HG02610 (cell line): ENCODE measurements around the gene GRWD1.

ENCODE experiments used
- ATAC-seq: cut with Tn5 transposase; IDR thresholded peaks from one replicate; pipeline ENCODE4 v1.9.1; 2021; ENCODE audit warnings: mild to moderate bottlenecking, moderate library complexity; ENCODE audit not compliant: unreplicated experiment

GRWD1 gene

DNA sequence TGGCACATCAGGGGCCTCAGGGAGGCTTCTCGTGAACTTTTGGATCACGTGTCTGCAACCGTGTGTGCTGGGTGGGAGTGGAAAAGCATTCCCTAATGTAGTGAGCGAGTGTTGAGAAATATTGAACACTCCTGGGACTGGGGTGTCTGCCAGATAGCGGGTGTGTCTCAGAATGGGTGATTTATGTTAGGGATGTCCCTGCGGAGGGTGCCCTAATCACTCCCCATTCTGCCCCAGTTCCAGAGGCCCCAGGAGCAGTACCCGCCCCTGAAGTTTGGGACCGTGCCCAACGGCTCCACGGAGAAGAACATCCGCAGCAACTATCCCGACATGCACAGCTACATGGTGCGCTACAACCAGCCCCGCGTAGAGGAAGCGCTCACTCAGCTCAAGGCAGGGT is 24.2 kb upstream of the GRWD1 start:
- ATAC-seq, result no peak

DNA sequence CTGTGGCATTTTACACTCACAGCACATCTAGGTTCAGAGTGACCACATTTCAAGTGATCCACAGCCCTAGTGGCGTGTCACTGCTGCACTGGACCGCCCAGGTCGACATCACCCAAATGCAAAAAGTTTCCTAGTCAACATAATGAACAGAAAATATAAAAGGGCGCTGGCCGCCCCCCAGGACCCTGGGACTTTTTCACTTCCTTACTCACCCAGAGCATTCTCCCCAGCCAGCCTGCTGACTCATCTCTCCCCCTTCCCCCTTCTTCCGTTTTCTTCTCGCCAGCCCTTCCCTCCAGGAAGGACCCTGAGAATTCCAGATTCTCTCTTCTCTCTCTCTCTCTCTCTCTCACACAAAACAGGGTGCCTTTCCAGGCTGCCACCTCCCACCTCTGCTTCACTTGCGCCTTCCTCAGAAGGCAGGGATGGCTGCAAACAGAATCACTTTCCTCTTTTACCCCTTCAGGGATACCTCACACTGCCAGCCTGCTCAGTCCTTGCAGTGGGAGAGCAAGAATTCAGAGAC is 21.0 kb upstream of the GRWD1 start:
- no peak for ATAC-seq

DNA sequence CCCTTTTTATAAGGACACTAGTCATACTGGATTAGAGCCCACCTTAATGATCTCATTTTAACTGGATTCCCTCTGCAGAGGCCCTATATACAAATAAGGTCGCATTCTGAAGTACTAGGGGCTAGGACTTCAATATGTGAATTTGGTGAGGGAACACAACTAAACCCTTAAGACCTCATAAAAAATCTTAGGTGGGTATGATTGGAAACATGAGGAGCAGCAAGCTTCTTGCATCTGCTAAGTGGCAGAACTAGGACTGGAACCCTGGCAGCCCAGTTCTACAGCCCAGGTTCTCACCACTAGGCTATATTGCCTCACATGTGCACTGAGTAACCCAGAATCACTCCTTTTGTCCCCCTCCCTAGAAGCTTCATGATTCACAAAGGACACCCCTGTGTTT is 17.1 kb upstream of the GRWD1 start:
- ATAC-seq, result no peak

DNA sequence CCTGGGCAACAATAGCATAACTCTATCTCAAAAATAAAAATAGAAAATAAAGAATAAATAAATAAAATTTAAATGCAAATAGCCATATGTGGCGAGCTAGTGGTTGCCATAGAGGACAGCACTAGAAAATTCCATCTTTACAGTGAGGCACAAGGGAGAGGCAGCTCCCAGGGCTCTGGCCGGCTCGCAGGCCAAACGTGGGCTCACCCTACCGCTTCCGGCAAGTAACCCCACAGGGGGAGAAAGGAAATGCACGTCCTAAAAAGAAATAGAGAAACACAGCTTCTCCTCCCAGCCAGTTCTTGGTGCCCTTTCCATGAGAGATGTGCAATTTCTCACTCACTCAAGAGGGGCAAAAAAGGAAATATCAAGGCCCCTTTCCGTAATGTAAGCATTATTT is 12.4 kb upstream of the GRWD1 start:
- no peak for ATAC-seq

DNA sequence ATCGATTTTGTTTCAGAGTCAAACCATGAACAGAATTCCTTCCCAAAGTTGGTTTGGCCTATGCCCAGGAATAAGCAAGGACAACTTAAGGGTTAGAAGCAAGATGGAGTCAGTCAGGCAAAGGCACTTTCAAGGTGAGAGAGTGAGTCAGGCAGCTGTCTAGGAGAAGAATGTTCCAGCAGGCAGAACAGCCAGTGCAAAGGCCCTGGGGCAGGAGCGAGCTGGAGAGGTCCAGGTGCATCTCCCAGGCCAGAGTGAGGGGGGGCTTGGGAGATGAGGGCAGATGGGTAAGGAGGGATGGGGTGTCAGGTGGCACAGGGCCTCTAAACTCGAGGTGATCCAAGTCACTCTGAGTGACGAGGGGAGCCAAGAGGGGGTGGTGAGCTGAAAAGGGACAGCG is 9.2 kb upstream of the GRWD1 start:
- ATAC-seq, result no peak

DNA sequence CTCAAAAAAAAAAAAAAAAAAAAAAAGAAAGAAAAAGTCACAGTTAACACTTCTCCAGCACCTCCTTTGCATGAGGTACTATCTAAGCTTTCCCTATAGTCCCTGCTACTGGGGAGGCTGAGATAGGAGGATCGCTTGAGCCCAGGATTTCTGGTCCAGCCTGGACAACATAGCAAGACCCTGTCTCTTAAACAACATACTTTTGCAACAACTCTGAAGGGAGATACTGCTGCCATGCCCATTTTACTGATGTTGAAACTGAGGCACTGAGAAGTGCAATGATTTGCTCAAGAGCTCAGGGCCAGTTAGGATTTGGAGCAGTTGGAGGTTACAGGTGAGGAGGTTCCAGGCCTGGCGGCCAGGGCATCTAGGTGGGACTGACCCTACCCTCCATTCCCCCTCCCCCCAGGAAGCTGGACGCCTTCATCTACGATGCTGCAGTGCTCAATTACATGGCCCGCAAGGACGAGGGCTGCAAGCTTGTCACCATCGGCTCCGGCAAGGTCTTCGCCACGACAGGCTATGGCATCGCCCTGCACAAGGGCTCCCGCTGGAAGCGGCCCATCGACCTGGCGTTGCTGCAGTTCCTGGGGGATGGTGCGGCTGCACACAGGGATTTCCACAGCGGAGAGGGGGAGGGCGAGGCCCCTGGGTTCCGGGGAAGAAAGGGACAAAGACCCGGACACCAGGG is 4.3 kb upstream of the GRWD1 start:
- no peak for ATAC-seq

DNA sequence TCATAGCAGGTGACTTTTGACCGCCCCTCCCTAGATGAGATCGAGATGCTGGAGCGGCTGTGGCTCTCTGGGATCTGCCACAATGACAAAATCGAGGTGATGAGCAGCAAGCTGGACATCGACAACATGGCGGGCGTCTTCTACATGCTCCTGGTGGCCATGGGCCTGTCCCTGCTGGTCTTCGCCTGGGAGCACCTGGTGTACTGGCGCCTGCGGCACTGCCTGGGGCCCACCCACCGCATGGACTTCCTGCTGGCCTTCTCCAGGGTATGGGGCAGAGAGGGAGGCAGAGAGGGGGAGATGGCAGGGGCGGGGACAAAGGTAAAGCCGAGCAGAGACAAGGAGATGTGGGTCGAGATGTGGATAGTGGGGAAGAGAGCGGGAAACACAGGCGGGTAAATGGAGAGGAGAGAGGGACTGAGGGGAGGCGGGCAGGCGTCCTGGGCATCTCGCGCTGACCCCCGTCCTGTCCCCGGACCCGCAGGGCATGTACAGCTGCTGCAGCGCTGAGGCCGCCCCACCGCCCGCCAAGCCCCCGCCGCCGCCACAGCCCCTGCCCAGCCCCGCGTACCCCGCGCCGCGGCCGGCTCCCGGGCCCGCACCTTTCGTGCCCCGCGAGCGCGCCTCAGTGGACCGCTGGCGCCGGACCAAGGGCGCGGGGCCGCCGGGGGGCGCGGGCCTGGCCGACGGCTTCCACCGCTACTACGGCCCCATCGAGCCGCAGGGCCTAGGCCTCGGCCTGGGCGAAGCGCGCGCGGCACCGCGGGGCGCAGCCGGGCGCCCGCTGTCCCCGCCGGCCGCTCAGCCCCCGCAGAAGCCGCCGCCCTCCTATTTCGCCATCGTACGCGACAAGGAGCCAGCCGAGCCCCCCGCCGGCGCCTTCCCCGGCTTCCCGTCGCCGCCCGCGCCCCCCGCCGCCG is 3.4 kb upstream of the GRWD1 start:
- ATAC-seq, result no peak

DNA sequence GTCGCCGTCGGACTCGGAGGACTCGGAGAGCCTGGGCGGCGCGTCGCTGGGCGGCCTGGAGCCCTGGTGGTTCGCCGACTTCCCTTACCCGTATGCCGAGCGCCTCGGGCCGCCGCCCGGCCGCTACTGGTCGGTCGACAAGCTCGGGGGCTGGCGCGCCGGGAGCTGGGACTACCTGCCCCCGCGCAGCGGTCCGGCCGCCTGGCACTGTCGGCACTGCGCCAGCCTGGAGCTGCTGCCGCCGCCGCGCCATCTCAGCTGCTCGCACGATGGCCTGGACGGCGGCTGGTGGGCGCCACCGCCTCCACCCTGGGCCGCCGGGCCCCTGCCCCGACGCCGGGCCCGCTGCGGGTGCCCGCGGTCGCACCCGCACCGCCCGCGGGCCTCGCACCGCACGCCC is 2.5 kb upstream of the GRWD1 start:
- no peak for ATAC-seq

DNA sequence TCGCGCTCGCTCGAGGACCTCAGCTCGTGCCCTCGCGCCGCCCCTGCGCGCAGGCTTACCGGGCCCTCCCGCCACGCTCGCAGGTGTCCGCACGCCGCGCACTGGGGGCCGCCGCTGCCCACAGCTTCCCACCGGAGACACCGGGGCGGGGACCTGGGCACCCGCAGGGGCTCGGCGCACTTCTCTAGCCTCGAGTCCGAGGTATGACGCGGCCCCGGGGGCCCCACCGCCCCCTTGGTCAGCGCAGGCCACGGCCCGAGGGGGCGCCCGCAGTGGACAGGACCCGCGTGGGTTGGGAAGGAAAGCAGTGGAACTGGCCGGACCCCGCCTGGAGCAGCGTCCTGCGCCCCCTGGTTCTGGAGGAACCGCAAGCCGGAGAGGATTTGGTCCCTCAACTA is 2.1 kb upstream of the GRWD1 start:
- ATAC-seq, result no peak

DNA sequence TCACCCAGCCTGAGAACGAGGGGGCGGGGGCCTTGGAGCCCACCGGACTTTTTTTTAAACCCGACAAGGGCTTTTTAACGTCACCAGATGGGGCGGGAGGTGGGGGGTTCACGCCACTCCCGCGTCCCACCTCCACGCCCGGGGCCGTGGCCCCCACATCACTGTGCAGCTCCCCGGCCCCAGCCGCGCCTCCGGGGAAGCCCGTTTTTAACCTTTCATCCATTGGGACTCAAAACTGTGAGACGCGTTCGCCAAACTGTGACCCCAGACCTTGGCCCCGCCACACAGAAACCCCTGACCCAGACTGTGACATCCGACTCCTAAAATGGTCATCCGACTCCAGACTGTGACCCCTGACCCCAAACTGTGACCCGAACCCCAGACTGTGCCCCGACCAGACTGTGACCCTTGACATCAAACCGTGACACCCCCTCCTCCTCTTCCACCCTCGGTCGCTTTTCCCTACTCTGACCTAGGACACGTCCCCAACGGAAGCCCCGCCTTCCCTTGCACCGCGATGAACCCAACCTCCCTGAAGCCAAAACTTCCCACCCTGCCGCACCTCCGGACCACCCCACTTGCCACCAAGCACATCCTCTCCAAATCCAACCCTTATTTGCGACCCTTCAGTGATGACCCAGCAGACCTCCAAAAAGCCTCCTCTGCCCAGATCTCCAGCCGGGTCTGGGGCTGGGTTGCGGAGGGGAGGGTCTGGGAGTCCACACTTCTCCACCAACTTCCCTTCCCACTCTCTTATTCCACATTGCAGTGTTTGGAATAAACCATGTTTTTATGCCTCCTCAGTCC is 1.5 kb upstream of the GRWD1 start:
- ATAC-seq, result no peak

DNA sequence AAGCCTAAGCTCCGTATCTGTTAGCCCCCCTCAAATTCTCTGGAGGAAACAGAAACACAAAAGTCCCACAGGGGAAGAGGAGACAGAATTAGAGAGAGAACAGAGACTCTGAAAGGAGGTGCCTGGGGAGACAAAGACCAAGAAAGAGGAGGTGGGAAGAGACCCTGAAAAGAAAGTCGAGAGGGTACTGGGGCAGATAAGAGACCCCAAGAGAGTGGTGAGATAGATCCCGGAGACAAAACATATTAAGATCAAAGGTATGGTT is 915 bp upstream of the GRWD1 start:
- no peak for ATAC-seq

DNA sequence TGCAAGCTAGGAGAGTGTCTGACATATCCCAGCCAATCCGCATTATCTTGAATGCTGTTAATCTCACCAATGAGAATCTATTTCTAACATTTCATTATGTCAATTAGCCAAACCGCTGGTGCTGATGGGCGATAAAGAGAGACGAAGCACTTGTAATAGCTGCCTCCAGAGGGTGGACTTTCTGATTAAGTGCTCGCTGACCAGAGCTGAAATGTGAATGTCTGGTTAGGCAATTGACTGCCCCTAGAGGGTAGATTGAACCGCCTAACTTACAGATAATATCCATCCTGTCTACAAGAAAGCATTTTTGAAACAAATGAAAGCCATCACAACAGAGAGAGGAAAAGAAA is 552 bp upstream of the GRWD1 start:
- no peak for ATAC-seq

DNA sequence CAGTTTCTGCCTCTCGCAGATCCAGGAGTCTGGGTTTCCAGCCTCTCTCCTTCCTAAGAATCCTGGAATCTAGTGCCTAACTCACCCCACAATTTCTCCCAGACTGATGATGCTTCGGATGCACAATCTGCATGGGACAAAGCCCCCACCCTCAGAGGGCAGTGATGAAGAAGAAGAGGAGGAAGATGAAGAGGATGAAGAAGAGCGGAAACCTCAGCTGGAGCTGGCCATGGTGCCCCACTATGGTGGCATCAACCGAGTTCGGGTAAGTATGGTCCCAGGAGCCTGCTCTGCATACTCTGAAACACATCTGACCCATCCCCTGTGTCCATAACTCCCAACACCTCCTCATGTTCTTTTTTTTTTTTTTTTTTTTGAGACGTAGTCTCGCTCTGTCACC is 796 bp downstream of the GRWD1 start:
- ATAC-seq, result no peak

DNA sequence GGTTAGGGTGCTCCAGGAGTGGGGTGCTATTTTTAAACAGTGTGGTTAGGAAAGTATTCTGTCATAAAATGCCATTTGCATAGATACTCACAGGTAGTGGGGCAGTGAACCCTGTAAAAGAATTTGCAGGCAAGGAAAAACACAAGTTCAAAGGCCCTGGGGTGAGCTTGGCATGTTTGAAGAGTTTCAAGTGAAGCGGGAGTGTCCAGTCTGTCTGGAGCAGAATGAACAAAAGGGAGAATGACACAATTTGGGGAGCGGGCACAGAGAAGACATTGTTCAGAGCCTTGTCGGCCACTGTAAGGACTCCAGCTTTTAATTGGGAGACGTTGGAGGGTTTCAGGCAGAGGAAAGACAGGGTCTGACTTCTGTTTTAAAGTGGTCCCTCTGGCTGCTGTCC is 2.8 kb downstream of the GRWD1 start:
- no peak for ATAC-seq

DNA sequence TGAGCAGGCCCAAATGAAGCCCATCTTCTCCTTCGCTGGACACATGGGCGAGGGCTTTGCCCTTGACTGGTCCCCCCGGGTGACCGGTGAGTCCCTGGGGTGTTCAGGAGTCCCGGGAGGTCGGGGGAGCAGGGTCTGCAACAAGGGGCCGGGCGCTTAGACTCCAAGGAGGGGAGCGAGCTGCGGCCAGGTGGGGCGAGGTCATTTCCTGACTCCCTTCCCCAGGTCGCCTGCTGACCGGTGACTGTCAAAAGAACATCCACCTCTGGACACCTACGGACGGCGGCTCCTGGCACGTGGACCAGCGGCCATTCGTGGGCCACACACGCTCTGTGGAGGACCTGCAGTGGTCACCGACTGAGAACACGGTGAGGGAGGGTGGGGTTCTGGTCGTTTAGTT is 4.7 kb downstream of the GRWD1 start:
- ATAC-seq, result no peak

DNA sequence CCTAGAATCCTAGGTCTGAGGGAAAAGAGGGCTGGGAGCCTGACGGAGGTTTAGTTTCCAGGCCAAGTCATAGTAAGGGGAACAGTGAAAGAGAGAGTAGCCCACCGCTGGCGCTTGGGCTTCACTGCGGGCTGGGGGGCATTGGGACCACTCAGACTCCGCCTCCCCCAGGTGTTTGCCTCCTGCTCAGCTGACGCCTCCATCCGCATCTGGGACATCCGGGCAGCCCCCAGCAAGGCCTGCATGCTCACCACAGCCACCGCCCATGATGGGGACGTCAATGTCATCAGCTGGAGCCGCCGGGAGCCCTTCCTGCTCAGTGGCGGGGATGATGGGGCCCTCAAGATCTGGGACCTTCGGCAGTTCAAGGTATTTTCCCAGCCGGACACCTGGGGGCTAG is 5.1 kb downstream of the GRWD1 start:
- no peak for ATAC-seq

DNA sequence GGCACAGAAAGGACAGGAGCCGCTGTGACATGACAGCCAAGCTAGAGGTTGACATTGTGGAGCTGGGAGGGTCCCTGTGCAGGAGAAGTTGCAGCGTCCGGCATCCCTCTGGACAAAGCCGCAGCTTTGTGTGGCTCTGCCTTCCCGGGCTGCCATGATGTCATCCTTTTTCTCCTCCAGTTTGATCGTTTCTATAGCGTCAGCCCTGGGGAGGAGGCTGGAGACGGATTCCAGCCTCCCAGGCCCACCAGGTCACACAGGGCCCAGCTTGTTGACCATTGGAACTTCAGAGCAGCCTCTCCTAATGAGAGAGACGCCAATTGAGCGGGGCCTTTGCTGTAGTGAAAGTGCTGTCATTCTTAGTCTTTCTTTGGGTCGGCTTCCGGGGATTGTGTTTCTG is 5.8 kb downstream of the GRWD1 start:
- no peak for ATAC-seq

DNA sequence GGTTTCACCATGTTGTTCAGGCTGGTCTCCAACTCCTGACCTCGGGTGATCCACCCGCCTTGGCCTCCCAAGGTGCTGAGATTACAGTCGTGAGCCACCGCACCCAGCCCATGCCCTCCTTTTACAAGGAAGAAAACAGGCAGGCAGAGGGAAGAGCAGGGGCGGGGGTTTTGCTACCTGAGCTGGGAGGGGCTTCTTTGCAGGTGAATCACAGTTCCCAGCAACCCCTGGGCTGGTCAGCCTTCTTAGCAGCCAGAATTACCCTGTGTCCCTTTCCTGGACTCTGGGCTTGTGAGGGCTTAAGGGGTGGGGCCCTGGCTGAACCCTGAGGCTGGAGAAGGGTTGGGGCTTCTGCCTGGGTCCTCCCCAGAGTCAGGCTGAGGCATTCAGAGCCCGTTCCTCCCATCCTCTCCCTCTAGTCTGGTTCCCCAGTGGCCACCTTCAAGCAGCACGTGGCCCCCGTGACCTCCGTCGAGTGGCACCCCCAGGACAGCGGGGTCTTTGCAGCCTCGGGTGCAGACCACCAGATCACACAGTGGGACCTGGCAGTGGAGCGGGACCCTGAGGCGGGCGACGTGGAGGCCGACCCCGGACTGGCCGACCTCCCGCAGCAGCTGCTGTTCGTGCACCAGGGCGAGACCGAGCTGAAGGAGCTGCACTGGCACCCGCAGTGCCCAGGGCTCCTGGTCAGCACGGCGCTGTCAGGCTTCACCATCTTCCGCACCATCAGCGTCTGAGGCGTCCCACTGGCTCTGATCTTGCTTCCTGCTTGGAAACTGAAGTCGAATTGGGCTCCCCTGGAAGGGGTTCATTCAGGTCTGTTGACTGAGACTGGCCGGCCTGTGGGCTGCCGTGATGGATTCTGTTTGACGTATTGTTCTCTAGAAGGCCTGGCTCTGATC is 6.8 kb downstream of the GRWD1 start:
- no peak for ATAC-seq

DNA sequence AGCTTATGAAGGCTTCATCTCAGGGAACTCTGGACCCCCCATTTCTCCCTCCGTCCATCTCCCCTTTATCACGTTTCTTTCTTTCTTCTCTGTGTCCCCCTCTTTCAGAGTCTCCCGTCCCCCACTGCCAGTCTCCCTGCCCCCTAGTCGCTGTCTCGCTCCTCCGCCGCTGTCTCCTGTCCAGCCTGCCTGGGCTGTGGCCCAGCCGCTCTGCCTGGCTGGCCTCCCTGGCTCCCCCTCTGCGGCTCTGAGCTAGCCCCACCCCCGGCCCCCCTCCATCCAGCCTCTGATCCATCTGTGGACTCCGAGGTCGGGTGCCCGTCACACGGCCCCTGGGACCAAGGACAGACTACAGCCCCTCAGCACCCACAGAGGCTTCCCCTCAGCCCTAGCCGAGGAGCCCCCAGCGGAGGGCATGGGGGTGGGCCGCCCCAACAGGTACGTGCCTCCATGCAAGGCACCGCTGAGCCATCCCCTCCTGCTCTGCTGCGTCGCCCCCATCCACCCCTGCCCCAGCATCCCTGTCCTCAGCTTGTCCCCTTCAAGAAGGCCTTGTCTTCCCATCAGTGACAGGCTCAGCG is 8.5 kb downstream of the GRWD1 start:
- ATAC-seq, result no peak

DNA sequence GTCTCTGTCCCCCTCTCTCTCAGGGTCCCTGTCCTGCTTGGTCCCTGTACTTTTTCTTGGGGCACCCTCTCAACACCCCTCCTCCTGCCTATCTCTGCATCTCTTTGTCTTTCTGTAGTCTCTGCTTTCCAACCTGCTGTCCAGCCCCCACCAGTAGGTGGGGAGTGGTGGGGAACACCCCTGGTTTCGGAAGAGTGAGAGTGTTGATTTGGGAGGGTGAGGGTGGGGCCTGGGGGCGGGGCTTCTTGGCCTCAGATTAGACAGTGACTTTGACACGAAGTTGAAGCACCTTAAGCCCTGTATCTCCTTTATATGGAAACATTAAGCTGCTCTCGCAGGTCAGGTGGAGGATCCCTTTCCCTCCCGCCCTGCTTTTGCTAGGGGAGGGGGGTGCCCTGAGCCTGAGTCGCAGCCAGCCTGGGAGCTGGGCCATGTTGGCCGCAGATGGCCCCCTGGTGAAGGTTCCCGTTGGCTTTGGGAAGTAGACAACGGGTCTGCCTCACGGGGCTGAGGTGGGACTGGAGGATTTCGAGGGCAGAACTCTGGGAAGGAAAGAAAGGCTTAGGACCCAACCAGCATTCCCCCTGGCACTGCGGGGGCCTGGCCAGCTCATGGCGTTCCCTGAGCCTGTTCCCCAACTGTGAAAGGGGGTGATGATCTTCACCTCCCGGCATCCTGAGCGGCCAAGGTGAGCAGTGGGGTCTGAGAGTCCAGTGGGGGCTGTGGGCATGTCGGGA is 9.6 kb downstream of the GRWD1 start, which contains the start of gene KCNJ14:
TSS of gene KCNJ14 (plus strand) at position 404 of the 737 bp plus-strand sequence. CDS start 6,151 bp downstream, outside the sequence.
- no peak for ATAC-seq
